Raji (cell line): Measurements from ENCODE around the gene PTOV1.

Experiments
- POLR2A ChIP-seq: IDR thresholded peaks from 2 replicates; pipeline ENCODE4 v1.6.1; 2011; ENCODE audit warnings: low read depth, low read length, control low read depth; ENCODE audit not compliant: insufficient read depth

PTOV1 gene

DNA sequence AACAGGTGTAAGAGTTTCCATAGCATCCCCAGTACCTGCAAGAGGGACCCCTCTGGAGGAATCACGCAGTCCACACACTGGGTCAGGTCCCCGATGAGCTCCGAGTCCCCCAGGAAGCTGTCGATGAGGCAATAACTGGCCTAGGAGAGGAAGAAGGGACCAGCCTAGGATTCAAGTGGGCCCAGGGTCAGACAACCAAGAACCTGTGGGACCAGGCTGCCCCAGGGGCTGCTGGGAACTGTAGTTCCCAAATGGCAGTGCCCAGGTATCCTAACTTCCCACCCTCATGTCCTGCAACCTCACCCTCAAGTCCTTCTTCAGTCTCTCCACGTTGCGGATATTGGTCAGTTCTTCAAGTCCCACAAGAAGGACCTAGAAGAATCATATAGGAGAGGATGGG lies 39.6 kb upstream of the PTOV1 start:
- TF ChIP-seq POLR2A: no peak

DNA sequence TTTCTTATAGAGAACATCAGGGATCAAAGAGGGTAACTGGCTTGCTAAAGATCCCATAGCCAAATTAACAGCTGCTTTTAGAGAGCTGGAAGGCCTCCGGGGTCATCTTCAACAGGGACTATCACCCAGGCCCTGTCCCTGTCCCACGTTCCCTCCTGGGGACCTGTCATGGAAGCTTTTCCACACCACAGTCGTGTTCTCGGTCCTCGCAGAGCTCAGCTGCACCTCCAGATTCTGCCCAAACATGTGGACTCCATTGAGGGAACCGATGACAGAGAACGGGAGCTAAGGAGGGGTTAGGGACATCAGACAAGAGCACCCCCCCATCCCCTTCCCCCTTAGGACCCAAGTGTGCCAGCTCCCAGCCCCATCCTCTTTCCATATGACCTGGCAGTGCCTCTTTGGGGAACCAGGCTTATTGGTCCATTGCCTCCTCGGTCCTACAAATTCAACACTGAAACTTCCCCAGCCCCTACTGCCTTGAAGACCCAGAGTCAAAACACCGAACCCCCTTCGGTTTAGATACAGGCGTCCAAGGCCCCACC lies 38.4 kb upstream of the PTOV1 start:
- no peak for TF ChIP-seq POLR2A

DNA sequence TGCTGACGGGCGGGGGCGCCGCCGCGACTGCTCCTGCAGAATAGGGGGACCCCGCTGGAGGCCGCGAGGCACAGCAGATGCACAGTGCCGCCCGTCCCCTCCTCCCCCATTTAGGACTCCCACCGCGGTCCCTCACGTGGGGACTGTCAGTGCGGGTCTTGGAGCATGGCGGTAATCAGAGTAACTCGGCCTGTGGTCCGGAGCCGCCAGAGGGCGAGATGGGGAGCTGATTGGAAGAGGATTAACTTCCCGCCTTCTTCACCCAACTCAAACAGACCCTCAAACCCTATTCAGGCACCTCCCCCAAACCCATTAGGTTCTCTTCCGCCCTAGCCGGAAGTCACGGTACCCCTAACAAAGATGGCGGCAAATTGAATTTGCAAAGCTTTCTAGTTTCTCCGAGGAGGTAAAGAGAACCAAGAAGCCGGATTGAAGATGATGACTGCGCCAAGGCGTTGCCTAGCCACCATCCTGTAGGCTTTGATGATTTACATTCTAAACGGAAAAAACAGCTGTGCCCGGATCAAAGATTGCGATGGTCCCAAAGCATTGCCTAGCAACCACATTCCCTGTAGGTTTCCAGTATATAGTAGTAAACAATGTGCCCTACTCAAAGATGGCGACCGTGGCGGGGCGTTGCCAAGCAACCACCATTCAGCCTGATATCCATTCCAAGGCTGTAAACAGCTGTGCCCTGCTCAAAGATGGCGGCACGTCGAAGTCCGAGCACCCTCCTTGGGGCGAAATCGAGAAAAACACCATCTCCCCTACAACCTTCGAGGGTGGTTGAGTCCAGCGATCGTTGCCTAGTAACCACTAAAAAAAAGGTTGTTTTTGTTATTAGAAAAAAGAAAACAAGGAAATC lies 37.7 kb upstream of the PTOV1 start, which contains the start of gene FUZ:
Gene FUZ (minus strand): TSS at position 296 of the 865 bp plus-strand sequence. CDS start 186 bp downstream, at position 110.
- peak; percentile 71 for TF ChIP-seq POLR2A

DNA sequence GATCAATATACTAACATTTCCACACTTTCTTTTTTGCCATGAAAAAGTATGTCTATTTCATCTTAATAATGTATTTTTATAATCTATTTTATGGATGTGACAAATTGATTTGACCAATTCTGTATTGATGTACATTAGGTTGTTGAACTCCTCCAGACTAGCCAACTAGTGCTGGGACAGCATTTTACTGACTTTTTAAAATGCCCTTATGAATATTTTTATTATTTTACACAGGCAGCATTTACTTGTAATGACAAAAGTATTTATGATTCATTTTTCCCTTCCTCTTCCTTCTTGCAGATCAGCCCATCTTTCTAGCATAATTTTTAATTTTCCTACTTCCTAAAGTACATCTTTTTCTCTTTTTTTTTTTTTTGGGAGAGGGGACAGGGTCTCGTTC lies 36.9 kb upstream of the PTOV1 start:
- no peak for TF ChIP-seq POLR2A

DNA sequence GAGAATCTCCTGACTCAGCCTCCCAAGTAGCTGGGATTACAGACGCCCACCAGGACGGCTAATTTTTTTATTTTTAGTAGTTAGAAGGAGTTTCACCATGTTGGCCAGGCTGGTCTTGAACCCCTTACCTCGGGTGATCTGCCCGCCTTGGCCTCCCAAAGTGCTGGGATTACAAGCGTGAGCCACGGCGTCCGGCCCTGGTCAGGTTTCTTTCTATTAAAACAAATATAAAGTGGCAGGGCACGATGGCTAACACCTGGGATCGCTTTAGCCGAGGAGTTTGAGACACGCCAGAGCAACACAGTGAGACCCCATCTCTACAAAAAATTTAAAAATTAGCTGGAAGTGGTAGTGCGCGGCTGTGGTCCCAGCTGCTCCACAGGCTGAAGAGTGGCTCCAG lies 34.4 kb upstream of the PTOV1 start:
- no peak for TF ChIP-seq POLR2A

DNA sequence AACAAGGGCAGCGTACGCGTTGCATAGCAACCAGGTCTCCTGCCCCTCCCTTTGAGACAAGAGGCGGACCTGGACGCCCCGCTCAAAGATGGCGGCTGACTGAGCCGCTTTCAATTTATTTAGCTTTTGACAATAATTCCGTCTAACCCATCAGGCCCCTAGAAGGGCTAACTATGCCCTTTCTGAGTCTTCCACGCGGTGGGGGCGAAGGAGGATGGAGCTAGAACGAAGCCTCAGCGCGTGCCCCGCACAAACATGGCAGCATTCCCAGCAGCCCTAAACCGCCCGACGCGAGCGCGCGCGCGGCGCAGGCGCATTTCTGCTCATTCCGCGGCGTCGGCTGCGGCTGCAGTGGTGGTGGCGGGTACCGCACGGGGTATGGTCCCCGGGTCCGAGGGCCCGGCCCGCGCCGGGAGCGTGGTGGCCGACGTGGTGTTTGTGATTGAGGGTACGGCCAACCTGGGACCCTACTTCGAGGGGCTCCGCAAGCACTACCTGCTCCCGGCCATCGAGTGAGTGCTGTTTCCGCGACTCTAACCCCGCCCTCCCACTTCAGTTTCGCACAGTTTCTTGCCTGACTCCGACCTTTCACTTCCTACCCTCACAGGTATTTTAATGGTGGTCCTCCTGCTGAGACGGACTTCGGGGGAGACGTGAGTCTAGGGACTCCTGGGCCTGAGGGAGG lies 32.9 kb upstream of the PTOV1 start, which contains the start of gene MED25:
Gene MED25 (plus strand): TSS at position 326 of the 685 bp plus-strand sequence. CDS start 53 bp downstream, at position 379.
- TF ChIP-seq POLR2A: peak; percentile 96

DNA sequence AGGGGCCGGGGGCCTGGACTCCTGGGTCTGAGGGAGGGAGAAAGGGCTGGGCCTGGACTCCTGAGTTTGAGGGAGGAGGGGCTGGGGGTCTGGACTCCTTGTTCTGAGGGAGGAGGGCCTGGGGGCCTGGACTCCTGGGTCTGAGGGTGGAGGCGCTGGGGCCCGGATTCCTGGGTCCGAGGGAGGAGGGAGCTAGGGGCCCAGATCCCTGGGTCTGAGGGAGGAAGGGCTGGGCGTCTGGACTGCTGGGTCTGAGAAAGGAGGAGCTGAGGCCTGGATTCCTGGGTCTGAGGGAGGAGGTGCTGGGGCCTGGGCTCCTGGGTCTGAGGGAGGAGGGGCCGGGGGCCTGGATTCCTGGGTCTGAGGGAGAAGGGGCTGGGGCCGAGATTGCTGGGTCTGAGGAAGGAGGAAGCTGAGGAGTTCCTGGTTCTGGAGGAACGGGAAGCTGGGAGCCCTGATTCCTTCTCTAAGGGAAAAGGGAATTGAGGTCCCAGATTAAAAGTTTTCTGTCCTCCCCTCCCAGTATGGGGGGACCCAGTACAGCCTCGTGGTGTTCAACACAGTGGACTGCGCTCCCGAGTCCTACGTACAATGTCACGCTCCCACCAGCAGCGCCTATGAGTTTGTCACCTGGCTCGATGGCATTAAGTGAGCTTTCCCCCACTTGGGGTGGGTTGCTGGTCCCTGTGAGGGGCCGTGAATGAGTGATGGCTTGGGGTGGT lies 32.1 kb upstream of the PTOV1 start:
- TF ChIP-seq POLR2A: no peak

DNA sequence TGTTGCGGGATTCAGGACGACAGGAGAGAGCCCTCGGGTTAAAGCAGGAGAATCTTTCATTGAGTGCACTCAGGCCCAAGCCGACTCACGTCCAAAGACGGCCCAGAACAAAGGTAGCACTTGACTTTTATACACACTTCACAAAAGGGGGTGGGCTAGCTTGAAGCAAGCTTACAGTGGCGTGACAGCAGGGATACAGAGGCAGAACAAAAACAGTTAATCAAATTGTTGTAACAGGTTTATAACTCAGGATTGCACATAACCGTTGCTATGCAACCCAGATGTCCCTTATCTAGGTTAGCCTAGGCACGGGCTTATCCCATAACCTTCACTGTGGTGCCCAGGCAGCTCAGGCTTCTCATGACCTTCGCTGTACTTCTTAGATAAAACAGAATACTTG lies 30.8 kb upstream of the PTOV1 start:
- no peak for TF ChIP-seq POLR2A

DNA sequence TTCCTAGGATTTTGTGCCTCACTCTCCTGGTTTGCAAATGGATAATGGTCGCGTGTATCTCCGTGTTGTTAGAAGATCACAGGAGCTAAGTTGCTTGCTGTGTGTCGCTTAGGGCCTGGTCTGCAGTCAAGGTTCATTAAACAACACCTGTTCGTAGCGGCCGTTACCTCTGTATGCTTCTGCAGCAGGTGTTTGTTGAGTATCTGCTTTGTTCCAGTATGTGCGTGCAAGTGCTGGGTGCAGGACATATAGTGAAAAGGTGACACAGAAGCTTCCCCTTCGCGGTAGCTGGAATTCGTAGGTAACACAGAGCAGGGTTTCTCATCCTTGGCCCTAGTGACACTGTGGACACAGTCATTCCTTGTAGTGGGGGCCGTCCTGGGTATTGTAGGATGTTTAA lies 27.5 kb upstream of the PTOV1 start:
- no peak for TF ChIP-seq POLR2A

DNA sequence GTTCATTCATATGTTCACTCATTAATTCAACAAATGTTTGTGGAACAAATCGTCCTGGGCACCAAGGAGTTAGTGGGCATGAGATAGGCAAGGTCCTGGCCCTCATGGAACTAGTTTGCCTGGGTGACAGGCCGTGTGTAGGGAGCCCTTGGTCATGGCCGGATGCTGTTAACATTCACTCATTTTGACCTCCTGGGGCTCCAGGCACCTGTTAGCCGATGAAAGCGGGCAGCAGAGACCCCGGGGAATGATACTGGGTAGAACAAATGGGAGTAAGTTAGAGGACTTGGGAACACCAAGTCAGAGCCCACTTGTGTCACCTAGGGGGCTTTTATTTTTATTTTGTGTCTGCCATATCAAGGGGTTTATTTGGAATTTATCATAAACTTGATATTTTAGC lies 26.3 kb upstream of the PTOV1 start:
- no peak for TF ChIP-seq POLR2A

DNA sequence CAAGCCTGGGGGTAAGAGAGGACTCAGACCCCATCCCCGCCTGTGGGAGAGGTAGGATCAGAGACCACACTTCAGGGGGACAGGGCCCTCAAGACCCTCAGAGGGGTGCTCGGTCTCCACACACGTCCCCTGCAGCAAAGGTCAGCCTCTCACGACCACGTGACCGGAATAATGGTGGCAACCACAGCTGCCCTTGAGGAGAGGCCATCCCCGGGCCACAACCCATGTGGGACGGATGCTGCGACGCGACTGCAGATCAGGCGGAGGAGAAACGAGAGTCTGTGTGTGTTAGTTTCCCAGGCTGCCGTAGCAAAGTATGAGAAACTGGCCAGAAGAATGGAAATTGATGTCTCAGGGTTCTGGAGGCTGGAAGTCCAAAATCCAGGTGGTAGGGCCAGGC lies 23.9 kb upstream of the PTOV1 start:
- TF ChIP-seq POLR2A: no peak

DNA sequence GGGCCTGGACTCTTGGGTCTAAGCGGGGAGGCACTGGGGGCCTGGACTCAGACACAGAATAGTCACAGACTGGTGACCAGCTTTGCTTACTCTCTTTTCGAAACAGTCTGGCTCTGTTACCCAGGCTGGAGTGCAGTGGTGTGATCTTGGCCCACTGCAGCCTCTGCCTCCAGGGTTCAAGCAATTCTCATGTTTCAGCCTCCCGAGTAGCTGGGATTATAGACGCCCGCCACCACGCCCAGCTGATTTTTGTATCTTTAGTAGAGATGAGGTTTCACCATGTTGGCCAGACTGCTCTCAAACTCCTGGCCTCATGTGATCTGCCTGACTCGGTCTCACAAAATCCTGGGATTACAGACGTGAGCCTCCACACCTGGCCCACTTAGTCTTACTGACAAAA lies 21.8 kb upstream of the PTOV1 start:
- TF ChIP-seq POLR2A: no peak

DNA sequence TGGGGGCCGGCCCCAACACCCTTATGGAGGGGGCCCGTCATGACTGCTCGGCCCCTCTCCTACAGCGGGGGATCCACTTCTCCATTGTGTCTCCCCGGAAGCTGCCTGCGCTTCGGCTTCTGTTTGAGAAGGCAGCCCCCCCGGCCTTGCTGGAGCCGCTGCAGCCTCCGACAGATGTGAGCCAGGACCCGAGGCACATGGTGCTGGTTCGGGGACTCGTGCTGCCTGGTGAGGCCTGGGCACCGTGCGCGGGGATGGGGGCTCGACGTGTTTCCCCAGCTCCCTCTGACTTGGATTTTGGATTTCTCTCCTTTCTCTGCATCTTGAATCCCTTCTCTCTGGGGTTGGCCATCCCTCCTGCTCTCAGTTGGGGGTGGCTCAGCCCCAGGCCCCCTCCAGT lies 21.2 kb upstream of the PTOV1 start:
- TF ChIP-seq POLR2A: no peak

DNA sequence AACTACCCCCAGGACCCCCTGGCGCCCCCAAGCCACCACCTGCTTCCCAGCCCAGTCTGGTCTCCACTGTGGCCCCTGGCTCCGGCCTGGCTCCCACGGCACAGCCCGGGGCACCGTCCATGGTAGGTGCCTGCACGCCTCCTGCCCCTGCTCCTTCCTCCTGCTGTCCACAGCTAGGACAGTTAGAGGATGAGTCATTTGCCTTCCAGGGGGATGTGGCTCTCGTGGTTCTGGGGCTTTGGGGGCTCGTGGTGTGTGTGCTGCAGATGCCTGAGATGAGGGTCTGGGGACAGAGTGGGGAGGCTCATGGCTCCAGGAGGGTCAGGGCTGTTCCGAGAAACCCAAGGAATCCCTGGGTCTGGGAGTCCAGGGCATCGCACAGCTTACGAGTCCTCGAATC lies 20.2 kb upstream of the PTOV1 start:
- TF ChIP-seq POLR2A: no peak

DNA sequence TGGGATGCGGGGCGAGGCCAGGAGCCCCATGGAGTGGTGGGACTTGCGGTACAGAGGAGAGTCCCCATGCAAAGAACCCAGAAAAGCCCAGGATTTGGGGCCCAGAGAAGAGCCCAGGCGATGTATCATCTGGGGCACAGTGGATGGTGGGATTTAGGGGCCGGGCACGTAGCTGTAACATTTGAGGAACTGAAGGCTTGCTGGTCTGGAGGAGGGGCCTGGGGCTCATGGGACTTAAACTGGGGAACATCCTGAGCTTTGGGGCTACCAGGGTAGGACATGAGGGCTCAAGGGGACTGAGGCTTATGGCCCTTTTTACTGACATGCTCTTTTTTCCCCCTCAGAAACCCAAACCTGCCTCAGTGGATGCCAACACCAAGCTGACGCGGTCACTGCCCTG lies 19.4 kb upstream of the PTOV1 start:
- no peak for TF ChIP-seq POLR2A

DNA sequence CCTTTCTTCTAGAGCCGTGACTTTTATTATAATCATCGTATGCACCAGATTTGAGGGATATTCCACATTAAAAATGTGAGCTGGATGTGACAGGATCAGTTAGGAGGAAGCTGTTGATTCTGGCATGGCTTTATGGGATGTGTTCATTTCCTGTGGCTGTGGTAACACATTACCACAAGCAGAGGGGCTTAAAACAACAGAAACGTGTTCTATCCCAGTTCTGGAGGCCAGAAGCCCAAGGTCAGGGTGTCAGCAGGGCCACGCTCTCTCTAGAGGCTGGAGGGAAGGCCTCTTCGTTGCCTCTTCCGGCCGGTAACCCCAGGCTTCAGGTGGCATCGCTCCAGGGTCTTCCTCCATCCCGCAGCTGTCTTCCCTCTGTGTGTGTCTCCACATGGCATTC lies 18.4 kb upstream of the PTOV1 start:
- no peak for TF ChIP-seq POLR2A

DNA sequence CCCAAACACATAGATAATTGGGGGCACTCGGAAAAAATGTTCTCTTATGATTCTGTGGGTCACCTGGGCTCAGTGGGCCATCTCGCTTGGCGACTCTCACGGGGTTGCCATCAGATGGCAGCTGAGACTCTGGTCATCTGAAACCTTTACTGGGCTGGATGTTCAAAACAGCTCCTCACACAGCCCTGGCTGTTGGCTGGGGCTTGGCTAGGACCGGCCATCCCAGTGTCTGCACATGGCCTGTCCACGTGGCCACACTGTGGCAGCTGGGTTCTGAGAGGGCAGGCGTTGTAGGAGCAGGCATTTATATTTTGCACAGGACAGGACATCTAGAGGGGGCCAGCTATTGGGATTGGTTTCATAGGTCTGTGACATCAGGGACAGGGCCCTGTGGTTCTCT lies 17.4 kb upstream of the PTOV1 start:
- TF ChIP-seq POLR2A: no peak
